Keratinocyte (primary cell): Measurements from ENCODE around the gene KIF3C. TPM values are rescaled to one million over a fixed set of nuclear protein-coding genes. Genes with fewer than 3 reads are reported as not detected.

Experiments
- DNase-seq: peaks from one replicate; pipeline ENCODE4 v3.0.0-alpha.2; 2011; ENCODE audit warnings: low read depth, missing footprints, low spot score
- FAIRE-seq: peaks from 2 replicates; lab custom pipeline; 2011; peaks lifted over from hg19 to GRCh38; lab: Jason Lieb, UNC
- H2AFZ ChIP-seq: 2 replicates; pipeline ENCODE4 v1.6.0; 2012; ENCODE audit warnings: low read length, control low read depth, inconsistent platforms; ENCODE audit not compliant: control insufficient read depth
- H3K27ac ChIP-seq: 2 replicates; pipeline ENCODE4 v1.5.1; 2011; ENCODE audit warnings: low read length; ENCODE audit not compliant: control insufficient read depth, insufficient read depth
- H3K27me3 ChIP-seq: 3 replicates; pipeline ENCODE4 v1.6.0; 2011; ENCODE audit warnings: low read length; ENCODE audit not compliant: control insufficient read depth, insufficient read depth; ENCODE audit errors: extremely low read depth
- H3K36me3 ChIP-seq, 2 experiments: 2 replicates in 1 of 2; 3 replicates in 1 of 2; pipeline ENCODE4 v1.5.1; 2011; ENCODE audit warnings: low read length in 2 of 2, mild to moderate bottlenecking in 1 of 2; ENCODE audit not compliant: control insufficient read depth in 2 of 2, insufficient read depth in 2 of 2; ENCODE audit errors: extremely low read depth in 1 of 2
- H3K4me1 ChIP-seq: 3 replicates; pipeline ENCODE4 v1.5.1; 2011; ENCODE audit warnings: low read length; ENCODE audit not compliant: control insufficient read depth, insufficient read depth; ENCODE audit errors: extremely low read depth
- H3K4me2 ChIP-seq: 3 replicates; pipeline ENCODE4 v1.6.0; 2011; ENCODE audit warnings: low read depth, low read length; ENCODE audit not compliant: control insufficient read depth, insufficient read depth; ENCODE audit errors: extremely low read depth
- H3K4me3 ChIP-seq, 3 experiments: fragments of 200-600 bp in 1 of 3; sonication (generic) in 1 of 3; 2 replicates in 2 of 3; 3 replicates in 1 of 3; pipeline ENCODE4 v1.5.1; 2011 to 2016; ENCODE audit warnings: low read length in 3 of 3, mild to moderate bottlenecking in 3 of 3, control low read depth in 2 of 3, inconsistent platforms in 1 of 3, low read depth in 1 of 3, mixed read lengths in 1 of 3, mixed run types in 1 of 3, moderate library complexity in 1 of 3; ENCODE audit not compliant: control insufficient read depth in 2 of 3, insufficient read depth in 2 of 3; ENCODE audit errors: extremely low read depth in 1 of 3
- H3K79me2 ChIP-seq: 2 replicates; pipeline ENCODE4 v1.6.0; 2012; ENCODE audit warnings: low read length; ENCODE audit not compliant: control insufficient read depth, insufficient read depth
- H3K9ac ChIP-seq: 3 replicates; pipeline ENCODE4 v1.6.0; 2011; ENCODE audit warnings: low read length; ENCODE audit not compliant: control insufficient read depth, insufficient read depth; ENCODE audit errors: extremely low read depth
- H3K9me1 ChIP-seq: 3 replicates; pipeline ENCODE4 v1.6.0; 2011; ENCODE audit warnings: low read length; ENCODE audit not compliant: control insufficient read depth, insufficient read depth; ENCODE audit errors: extremely low read depth
- H3K9me3 ChIP-seq: 2 replicates; pipeline ENCODE4 v1.5.1; 2012; ENCODE audit warnings: low read depth, low read length; ENCODE audit not compliant: control insufficient read depth
- H4K20me1 ChIP-seq: 3 replicates; pipeline ENCODE4 v1.6.0; 2011; ENCODE audit warnings: low read length; ENCODE audit not compliant: control insufficient read depth, insufficient read depth; ENCODE audit errors: extremely low read depth
- CTCF ChIP-seq, 3 experiments: IDR thresholded peaks in 1 of 3; conservative IDR thresholded peaks in 1 of 3; optimal IDR thresholded peaks in 1 of 3; 2 replicates in 2 of 3; 3 replicates in 1 of 3; pipeline versions ENCODE3 to v1.5.1; 2011; ENCODE audit warnings: low read length in 3 of 3, mild to moderate bottlenecking in 3 of 3, moderate library complexity in 2 of 3, control low read depth in 1 of 3, inconsistent platforms in 1 of 3; ENCODE audit not compliant: insufficient read depth in 2 of 3; ENCODE audit errors: extremely low read depth in 1 of 3
- EZH2 ChIP-seq: IDR thresholded peaks from one replicate; pipeline ENCODE4 v1.6.1; 2012; ENCODE audit warnings: inconsistent platforms, mild to moderate bottlenecking, low read length, moderate library complexity
- dilution Hi-C: fragments of 300-500 bp; cut with MboI; formaldehyde crosslinking; loops from one replicate; pipeline ENCODE4 v1.7.0; 2020; ENCODE audit warnings: low sequenced_read_pairs; ENCODE audit not compliant: extremely low pct_ligation_motif_present
- polyA plus RNA-seq, 5 experiments: library from polyadenylated mRNA; depleted of rRNA in 3 of 5; stranded (reverse) in 3 of 5; stranded (forward) in 1 of 5; unstranded in 1 of 5; fragments of >200 nt; gene quantifications; 1 replicate in 1 of 5; 2 replicates in 3 of 5; 3 replicates in 1 of 5; pipeline versions ENCODE4 v1.2.1 to v1.2.3, GENCODE V29; 2011 to 2012; ENCODE audit warnings: missing spikeins in 2 of 5, low read depth in 1 of 5, low replicate concordance in 1 of 5

Gene KIF3C
- polyA plus RNA-seq, 1 donor (not counting 4 experiments of a cell fraction or from before 2014, with no cell fraction given) = 6.5 TPM

GRCh38 chr2:25977768-25978167 is 4.5 kb downstream of the KIF3C start:
- no peaks in the 10 kb centered on the region for H4K20me1 ChIP-seq
- peaks cover 27% of the 10 kb centered on the region for H3K79me2 ChIP-seq
- peaks cover 4 to 8% of the 10 kb centered on the region in 2 experiments for H3K36me3 ChIP-seq
- H3K9ac ChIP-seq = peak overlapping the region; percentile 71
- no peaks in the 10 kb centered on the region for H3K9me3 ChIP-seq
- H3K4me1 ChIP-seq = peaks cover 36% of the 10 kb centered on the region
- H3K4me2 ChIP-seq = peak overlapping the region; percentile 64
- H3K9me1 ChIP-seq = no peaks in the 10 kb centered on the region
- dilution Hi-C loops = no loop called here
- H3K27ac ChIP-seq = peak overlapping the region; percentile 94
- peak overlapping the region in 1 of 3 experiments; percentile 0 for H3K4me3 ChIP-seq
- H2AFZ ChIP-seq = no peak overlapping the region
- no peaks in the 10 kb centered on the region for H3K27me3 ChIP-seq
- FAIRE-seq = peak; percentile 99
- TF ChIP-seq CTCF (optimal IDR thresholded peaks at IDR 0.05 in 1 of 3, IDR thresholded peaks at IDR 0.05 in 1 of 3, conservative IDR thresholded peaks at IDR 0.05 in 1 of 3; ENCODE audit: extremely low read depth in 1 of 3, insufficient read depth in 2 of 3, low read length in 3 of 3) = no peak
- TF ChIP-seq EZH2 = no peak
- DNase-seq = peak; percentile 96

GRCh38 chr2:25976983-25977741 is 5.1 kb downstream of the KIF3C start:
- dilution Hi-C loops = no loop called here
- peak; percentile 48 for FAIRE-seq
- TF ChIP-seq CTCF (optimal IDR thresholded peaks at IDR 0.05 in 1 of 3, IDR thresholded peaks at IDR 0.05 in 1 of 3, conservative IDR thresholded peaks at IDR 0.05 in 1 of 3; ENCODE audit: extremely low read depth in 1 of 3, insufficient read depth in 2 of 3, low read length in 3 of 3) (peak in 1 of 3 experiments; percentile 1), EZH2 (no peak)
- Histone ChIP-seq H3K4me2 (peak overlapping the region; percentile 64), H2AFZ (peak overlapping the region; percentile 6), H3K27ac (peak overlapping the region; percentile 94), H3K9me1 (no peaks in the 10 kb centered on the region), H3K4me1 (peaks cover 35% of the 10 kb centered on the region), H3K9me3 (no peaks in the 10 kb centered on the region), H3K9ac (peak overlapping the region; percentile 71), H3K4me3 (peak overlapping the region; percentile 9 to 16 (median 14)), H3K27me3 (no peaks in the 10 kb centered on the region), H3K36me3 (peaks cover 7 to 8% of the 10 kb centered on the region in 2 experiments), H4K20me1 (no peaks in the 10 kb centered on the region), H3K79me2 (peaks cover 31% of the 10 kb centered on the region)
- no peak for DNase-seq
